ENCODE measurements around the gene TTC8.
"Not testable (repeated sequence)": the region's sequence is repeated elsewhere in the genome, so short reads cannot be mapped to it uniquely, and the experiment has no call there.

TTC8 gene

DNA sequence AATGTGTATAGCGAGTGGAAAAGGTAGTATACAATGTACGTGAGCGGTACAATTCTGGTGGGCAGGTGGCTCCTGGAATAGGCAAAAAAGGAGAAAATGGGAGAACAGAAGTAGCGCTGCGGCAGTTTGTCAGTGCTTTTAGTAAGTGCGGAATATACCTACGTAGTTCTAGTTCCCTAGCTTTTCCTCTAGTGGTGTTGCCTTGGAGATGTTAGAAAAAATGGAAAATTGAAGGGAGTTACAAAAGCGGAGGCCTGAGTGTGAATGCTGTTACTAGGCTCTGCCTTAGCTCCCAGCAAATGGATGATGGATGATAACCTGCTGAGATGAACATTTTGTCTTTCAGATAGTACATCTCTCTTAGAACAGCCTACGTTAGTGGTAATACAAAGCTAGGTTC is 1.1 kb downstream of the TTC8 start:
- DNase-seq, result peak in 1 of 2 experiments; percentile 21

DNA sequence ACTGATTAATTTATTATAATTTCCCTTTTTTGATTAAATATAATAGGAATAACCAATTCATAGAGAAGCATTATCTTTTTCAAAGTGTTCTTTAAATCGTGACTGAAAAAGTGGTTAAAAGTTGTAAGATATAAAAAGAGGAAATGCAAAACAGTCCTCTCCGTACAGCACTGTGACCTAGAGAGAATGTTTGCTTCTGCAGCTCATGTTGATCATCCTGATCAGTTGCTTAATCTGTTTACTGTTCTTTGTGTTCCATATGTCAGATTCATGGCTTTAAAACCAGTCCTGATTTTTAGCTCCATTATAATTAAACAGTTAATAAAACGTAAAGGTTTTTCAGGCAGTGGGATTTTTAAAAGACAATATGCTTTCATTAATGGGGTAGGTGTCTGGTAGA is 4.7 kb downstream of the TTC8 start:
- no peak for DNase-seq

DNA sequence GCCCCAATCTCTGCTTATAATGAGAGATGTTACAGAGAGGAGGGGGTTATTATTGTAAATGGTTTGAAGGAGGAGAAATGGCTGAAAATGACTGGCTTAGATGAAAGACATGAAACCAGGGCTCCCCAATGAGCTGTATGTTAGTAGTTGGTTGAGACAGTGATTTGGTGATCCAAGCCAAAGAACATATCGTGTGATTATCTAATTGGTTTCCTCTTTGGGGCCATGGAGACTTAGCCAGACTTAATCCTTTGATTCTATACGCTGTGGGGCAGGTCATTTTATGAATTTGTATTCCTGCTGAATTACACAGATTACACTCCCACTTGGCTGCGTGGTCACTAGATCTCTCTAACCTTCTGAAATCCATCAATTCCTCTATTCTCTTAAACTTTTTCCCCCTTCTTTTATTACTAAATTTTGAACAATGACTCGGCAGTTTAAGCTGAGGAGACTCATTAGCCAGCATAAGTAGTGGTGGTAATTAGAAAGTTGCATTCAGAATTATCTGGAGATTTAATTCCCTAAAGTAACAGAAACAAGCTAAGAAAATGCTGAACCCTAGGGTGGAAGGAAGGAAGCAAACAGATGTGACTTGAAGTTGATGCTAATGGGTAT is 5.3 kb downstream of the TTC8 start:
- peak in 1 of 2 experiments; percentile 9 for DNase-seq

DNA sequence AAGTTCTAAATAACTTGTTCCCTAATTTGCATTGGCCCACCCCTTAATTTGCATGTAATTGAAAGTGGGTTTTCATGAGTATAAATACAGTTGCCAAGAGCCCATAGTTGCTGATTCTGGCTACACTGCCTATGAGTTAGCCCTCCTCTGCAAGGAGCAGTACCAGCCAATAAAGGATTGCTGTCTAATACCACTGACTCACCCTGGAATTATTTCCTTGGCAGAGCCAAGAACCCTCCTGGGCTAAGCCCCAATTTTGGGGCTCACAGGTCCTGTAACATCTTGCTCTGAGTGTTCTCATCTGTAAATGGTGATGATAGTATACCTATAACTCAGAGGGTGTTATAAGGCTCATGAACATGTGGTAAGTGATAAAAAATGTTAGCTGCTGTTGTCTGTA is 6.8 kb downstream of the TTC8 start:
- DNase-seq, result no peak

DNA sequence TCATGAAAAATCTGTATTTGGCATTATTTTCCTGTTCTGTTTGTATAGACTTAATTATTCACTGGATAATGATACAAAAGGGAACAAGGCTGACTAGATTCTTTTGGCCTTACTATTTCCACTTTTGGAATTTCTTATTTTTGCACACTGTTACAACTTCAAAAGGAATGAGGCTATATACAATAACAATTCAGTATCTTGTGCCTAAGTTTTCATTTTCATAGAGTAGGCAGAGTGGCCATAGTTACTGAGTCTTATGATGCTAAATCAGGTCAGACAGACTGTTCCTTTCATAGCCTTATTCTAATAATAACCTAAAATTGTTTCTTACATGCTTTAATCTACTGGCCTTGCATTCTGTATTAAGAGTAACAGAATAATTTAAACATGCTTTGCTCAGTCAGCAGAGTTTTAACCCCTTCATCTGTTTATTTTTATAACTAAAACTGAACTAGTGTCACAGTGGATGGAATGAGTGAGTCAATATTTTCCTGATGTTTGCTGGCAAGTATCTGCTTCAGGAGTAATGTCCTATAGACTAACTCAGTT is 10.5 kb downstream of the TTC8 start:
- no peak for DNase-seq

DNA sequence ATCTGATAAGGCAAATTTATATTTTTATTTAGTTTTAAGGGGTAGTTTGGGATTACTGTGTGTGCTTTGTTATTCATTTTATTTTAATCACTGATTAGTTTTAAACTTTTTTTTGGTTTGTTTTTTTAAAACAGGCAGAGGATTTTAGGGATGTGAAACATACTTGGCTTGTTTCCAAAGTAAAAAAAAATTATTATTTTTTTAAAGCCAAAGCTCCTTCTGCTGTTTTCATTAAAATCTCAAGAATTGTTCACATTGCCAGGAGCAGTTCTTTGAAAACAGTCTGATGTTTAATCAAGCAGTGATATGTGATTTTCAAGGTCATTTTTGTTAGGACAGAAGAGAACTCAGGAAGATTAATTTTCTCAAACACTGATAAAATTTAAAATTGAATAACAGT is 11.2 kb downstream of the TTC8 start:
- no peak for DNase-seq

DNA sequence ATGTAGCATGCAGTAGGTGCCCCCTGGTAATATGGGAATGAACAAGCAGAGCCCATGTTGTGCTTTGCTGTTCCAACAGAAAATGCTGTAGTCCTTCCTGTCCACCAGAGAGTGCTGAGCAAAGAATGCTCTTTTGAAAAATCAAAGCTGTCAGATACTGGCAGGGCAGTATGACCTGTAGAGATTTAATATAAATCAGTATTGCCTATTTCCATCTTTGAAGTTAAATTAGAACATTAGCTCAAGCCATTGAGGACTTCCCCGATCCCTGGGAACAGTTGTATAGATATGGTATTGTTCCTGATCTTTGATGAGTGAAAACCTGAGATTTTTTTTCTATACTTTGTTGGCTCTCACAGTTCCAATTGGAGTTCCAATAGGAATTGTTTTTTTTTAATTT is 13.0 kb downstream of the TTC8 start:
- no peak for DNase-seq

DNA sequence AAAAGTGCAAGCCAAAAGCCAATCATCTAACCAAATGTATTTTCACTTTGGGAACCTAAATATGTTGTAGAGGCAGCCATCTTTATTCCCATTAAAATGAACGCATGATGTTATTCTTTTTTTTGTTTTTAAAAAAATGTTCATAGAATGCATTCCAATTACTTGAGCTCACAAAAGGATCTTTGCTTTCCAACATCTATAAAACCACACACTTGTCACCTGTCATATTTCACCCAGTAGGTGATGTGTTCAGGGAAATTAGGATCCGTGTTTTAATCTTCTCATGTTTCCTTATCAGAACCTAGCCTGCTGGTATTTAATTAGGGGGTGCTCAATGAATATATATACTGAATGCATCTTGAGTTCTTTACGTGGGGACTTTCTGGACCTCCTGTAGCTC is 13.6 kb downstream of the TTC8 start:
- no peak for DNase-seq

DNA sequence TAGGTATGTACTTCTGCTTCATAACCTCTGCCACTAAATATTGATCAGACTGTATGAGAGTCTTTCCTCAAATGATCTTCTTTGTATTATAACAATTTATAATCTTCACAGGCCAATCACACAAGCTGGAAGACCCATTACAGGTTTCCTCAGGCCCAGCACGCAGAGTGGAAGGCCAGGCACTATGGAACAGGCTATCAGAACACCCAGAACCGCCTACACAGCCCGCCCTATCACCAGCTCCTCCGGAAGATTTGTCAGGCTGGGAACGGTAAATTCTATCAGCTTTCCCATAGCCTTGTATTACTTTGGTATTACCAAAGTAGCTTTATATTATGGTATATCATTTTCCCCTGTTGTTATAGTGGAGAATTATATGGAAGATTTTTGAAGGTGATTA is 16.5 kb downstream of the TTC8 start:
- no peak for DNase-seq

DNA sequence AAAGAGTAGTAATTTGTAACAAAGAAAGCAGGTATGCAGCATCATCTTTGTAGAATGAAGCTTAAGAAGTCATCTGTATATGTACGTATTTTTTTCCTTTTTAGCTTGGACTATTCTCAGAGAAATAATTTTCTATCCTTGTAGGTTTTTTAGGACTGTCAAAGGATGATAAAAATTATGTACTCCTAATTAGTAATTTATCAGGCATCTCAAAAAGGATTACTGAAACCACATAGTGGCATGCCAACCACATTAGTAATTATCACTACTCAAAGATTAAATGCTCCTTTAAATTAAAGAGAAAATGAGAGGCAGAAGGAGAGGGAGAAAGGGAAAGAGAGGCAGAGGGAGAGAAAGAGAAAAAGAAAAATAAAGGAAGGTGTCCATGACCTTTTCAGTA is 17.3 kb downstream of the TTC8 start:
- DNase-seq, result no peak

DNA sequence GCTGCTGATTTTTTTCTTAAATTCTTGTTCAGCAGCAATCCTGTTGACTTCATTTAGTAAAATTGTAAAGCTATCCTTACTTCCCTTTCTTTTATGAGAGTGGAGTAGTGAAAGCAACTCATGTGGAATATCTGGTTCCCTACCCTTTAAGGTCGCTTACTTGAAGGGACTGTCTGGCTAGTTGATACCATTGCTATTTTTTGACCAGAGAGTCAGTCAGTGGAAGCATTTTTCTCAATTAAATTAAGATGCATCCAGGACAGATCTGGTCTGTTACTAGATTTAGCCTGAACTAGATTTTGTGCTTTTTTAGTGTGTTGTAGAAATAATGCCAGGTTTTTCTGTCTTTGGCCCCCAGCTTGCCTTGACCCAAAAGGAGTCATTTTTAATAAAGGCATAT is 18.0 kb downstream of the TTC8 start:
- DNase-seq, result no peak

DNA sequence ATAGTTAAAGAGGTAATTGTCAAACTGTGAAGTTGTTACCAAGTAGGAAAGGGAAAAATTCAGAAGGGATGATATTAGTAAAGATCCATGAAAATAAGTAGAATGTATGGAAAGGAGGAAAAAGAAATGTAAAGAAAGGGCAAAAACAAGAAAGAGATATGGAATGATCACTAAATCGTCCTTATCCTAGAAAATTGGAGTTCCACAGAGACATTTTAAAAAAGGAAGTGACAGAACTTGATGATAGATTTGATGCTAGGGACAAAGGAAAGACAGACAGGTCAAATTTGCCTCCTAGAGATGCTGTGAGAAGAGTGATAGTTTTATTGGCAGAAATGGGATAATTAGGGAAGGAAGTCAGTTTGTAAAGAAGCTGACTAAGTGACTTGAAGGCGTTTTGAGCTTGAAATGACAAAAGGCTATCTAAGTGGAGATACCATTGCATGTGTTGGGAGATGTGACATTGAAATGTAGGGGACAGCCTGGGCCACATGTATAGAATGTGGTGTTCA is 20.6 kb downstream of the TTC8 start:
- no peak for DNase-seq

DNA sequence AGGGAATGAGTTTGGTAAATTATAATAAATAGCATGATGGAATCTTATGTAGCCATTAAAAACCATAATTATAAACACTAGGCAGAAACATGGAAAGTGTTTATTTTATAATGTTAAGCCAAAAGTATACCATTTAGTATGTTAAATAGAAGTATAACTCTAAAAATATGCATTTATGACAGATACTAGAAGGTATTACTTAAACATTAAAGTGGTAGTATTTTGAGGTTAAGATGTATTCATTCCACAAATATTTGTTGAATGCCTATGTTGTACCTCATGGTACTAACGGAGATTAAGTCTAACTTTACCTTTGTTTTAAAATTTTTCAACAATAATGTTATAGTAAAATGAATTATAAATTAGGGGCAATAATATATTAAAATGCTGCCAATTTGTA is 24.1 kb downstream of the TTC8 start:
- DNase-seq, result no peak

DNA sequence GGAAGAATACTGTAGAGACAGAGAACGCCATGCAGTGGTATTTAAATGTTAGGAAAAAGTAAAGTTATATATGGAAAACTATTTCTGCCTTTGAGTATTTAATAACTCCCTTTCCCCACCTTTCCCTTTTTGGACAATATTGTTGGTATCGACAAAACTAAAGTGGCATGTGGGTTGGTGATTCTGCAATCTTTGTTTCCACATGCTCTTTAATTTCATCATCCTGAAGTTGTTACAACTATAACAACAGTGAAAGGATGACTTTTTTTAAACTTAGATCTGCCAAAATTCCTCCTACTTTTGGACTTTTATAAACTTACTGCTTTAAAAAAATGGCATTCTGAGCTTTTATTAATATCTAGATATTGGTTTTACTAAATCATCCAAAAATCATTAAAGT is 25.3 kb downstream of the TTC8 start:
- DNase-seq, result no peak

DNA sequence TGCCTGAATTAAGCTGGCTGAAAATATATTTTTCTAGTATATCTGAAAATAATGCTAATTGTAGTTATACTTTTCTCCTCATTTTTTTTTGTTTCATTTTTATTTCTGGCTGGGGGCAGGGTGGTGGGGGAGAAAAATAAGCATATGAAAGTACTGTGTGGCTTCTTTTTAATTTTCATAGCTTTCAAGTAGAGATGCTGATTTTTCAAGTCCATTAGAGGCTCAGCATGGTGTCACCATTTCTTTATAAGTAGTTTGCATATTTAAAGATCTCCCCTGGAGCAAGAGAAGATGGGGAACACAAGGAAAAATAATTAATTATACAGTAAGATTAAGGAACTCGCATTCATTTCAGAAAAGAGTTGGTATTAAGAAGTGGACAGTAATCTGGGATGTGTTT is 27.1 kb downstream of the TTC8 start:
- no peak for DNase-seq

DNA sequence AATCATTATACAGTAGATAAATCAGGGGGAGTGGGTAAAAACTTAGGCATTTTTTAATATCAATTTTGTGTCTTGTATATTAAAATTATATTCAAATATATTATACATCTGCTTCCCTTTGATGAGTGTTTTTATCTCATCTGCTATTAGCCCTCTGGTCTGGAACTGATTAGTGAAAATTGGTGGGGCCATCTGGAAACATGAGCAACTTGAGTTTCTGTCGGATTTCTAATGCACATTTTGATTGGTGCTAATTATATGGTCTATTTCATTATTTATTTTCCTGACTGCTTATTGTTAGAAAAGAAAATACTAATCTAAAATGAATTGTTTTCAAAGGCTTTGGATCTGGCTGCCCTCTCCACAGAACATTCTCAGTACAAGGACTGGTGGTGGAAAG is 28.2 kb downstream of the TTC8 start:
- DNase-seq, result no peak

DNA sequence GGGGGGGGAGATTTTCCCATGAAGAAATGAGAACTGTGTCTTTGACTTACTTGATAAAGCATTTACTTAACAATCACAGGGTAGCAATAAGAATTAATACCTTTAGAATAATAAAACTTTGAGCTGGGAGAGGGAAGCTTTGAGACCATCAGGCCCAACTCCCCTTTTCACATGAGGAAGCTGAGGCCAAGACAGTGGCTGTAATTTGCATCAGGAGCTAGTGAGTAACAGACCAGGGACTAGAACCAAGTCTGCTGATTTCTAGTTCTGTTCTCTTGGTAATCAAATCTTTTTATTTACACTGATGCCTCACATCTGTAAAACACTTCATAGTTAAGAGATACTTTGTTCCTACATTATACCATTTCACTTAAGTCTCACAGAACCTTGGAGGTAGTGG is 28.7 kb downstream of the TTC8 start:
- no peak for DNase-seq

DNA sequence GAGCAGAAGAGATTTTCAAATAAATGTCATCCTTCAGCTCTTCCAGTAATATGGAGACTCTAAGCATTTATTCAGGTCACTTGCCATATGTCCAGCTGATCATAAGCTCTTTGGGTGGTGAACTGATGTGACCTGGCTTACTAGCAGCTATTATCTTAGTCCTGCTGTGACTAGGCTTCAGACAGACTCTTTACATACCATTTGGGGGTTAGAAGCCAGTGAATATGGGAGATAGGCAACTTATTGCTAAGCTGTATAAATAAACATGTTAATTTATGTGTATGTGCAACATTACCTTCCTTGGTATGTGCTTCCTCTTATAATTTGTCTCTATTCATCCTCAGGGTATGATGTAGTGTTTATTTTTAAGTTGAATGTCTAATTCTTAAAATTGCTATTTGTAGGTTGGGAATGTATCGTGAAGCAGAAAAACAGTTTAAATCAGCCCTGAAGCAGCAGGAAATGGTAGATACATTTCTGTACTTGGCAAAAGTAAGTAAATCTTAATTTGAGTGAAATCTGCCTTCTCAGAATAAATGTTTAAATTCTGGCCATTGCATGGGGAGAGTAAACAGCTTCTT is 32.4 kb downstream of the TTC8 start:
- DNase-seq, result no peak

DNA sequence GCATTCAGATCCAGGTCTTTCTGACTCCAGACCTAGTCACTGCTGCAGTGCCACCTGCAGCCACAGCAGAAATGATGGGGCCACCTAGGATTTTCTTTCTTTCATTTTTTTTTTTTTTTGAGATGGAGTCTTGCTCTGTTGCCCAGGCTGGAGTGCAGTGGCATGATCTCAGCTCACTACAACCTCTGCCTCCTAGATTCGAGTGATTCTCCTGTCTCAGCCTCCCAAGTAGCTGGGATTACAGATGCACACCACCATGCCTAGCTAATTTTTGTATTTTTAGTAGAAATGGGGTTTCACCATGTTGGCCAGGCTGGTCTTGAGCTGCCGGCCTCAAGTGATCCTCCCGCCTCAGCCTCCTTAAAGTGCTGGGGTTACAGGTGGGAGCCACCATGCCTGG is 33.4 kb downstream of the TTC8 start:
- DNase-seq, result not testable (repeated sequence)

DNA sequence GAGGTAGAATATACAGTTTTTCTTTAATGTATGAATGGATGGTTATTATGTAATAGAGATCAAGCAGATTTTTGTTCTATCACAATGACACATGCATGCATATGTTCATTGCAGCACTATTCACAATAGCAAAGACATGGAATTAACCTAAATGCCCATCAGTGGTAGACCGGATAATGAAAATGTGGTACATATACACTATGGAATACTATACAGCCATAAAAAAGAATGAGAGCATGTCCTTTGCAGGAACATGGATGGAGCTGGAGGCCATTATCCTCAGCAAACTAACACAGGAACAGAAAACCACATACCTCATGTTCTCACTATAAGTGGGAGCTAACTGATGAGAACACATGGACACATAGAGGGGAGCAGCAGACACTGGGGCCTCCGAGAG is 34.7 kb downstream of the TTC8 start:
- DNase-seq, result not testable (repeated sequence)

DNA sequence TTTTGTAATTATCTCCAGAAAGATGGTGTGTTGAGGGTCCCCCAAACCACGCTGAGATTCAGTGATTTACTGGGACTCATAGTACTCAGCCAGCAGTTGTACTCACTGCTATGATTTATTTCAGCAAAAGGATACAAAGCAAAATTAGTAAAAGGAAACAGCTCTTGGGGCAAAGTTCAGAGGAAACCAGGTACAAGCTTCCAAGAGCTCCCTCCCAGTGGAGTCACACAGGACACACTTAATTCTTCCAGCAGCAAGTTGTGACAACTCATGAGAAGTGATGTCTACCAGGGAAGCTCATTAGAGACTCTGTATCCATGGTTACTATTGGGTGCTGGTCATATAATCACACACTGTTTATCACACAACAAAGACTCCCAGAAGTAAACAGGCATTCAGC is 38.7 kb downstream of the TTC8 start:
- no peak for DNase-seq

DNA sequence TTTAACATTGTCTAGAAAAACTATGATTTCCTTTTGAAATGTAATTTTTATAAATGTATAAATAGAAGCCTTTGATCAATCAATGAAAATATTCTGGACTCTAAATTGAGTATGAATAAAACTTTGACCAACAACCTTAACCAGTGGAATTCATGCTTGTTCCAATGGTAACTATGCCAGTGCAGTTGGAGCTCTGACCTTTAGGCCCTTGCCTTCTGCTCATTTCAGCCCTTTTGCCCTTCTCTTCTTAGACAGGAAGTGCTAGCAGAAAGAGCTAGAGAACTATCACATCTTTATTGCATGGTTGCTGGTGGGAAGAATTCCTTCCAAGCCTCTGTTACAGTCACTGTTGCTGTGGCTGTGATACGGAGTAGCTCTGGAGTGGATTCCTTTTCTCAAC is 39.7 kb downstream of the TTC8 start:
- DNase-seq, result no peak

DNA sequence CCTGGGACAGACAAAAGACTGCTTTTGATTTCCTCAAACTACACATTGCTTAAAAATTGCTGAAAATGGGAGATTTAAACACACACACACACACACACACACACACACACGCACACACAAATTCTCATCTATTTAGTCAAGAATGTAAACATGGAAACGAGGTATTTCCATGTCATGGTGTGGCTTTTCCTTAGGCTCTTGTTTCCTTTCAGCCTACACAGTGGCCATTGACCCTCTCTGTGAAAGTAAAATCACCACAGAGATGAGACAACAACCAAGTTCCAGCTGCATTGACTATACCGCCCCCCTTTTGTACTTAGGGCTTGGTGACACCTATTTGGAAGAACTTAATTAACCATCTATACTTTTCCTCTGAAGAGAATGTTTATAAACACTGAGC is 41.9 kb downstream of the TTC8 start:
- no peak for DNase-seq

DNA sequence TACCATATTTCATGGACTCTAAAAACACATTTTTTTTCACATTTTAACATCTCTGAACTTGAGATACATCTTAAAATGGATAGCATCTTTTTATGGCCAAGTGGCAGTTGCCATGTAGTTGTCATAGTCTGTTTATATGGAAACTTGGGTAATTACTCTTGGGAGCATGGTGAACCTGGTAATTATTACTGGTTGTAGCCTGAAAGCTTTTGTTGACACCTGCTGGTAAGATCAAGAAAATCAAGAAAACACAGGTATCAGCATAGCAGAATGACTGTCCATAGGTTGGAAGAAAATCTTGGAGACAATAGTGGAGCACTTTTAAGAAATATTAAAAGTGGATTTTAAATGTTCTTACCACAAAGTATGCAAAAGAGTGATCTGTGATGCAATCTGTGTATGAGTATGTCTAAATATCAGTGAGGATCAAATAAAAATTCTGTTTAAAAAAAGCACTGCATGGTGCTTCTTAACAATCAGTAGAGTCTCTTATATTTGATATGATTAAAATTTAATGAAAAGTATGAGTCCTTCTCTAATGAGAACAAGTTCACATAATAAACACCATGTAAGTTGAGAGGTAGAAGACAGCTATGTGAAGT is 44.2 kb downstream of the TTC8 start:
- DNase-seq, result no peak

DNA sequence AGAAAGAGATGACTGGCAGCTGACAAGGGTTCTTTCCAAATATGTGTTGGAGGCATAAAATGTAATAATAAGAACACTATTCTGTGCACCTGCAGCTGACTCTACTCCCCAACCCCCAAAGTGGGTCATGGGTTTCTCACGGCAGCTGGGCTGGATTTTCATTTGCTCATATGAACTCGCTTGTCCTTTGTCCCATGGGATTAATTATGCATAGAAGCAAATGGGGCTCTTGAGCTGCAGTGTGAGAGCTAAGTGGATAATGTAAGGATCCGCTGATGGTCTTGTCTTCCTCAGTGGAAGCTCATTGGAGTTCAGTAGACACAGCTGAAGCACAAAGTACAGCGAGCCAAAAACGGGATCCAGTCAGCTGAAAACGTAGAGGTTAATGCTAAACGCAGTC is 46.3 kb downstream of the TTC8 start:
- DNase-seq, result no peak
